IMR-90 (cell line): ENCODE results near the gene WBP1. TPM values are rescaled to one million over a fixed set of nuclear protein-coding genes. Genes with fewer than 3 reads are reported as not detected.

Experiments used
- ATAC-seq: fragments of 200-7000 bp; cut with Tn5 transposase; 2 replicates; pipeline ENCODE4 v1.9.1; 2020; ENCODE audit warnings: low read depth, mild to moderate bottlenecking, moderate library complexity
- BruUV-seq: library from RNA; stranded (reverse); fragments of 400-500 nt; replicated peaks from 2 replicates; lab custom pipeline; 2021; lab: Mats Ljungman, UMichigan
- CTCF ChIA-PET: fragments of 300-600 bp; formaldehyde crosslinking; extraction: SDS; loops from one replicate; lab custom pipeline; 2021; ENCODE audit warnings: antibody characterized with exemption; lab: Yijun Ruan, JAX
- POLR2A ChIA-PET: fragments of 300-600 bp; sonication (Branson Sonifier 250); formaldehyde crosslinking; loops from one replicate; lab custom pipeline; 2022; ENCODE audit warnings: antibody characterized with exemption; ENCODE audit not compliant: unreplicated experiment; lab: Charles Lee
- DNase-seq: peaks from one replicate; pipeline ENCODE4 v3.0.0; 2013
- H2AFZ ChIP-seq: replicated peaks from 2 replicates; pipeline ENCODE3; 2013; ENCODE audit warnings: low read length, mild to moderate bottlenecking; ENCODE audit not compliant: poor library complexity
- H2AK5ac ChIP-seq: 2 replicates; pipeline ENCODE4 v1.6.1; 2013; ENCODE audit warnings: low read depth, low read length, inconsistent platforms
- H2AK9ac ChIP-seq: replicated peaks from 2 replicates; pipeline ENCODE3; 2013; ENCODE audit warnings: mild to moderate bottlenecking, low read depth, low read length, moderate library complexity; ENCODE audit not compliant: poor library complexity
- H2BK120ac ChIP-seq: 2 replicates; pipeline ENCODE4 v1.6.1; 2013; ENCODE audit warnings: low read depth, low read length, inconsistent platforms
- H2BK15ac ChIP-seq: 3 replicates; pipeline ENCODE4 v1.6.1; 2013; ENCODE audit warnings: low read depth, low read length, inconsistent platforms
- H2BK20ac ChIP-seq: 2 replicates; pipeline ENCODE4 v1.6.1; 2013; ENCODE audit warnings: low read depth, mild to moderate bottlenecking, inconsistent platforms, low read length, moderate library complexity
- H2BK5ac ChIP-seq: 2 replicates; pipeline ENCODE4 v1.6.1; 2013; ENCODE audit warnings: mild to moderate bottlenecking, low read depth, low read length, inconsistent platforms; ENCODE audit not compliant: poor library complexity, severe bottlenecking
- H3K14ac ChIP-seq: replicated peaks from 2 replicates; pipeline ENCODE4 v1.6.1; 2013; ENCODE audit warnings: low read depth, low read length, inconsistent platforms
- H3K18ac ChIP-seq: 2 replicates; pipeline ENCODE4 v1.6.1; 2013; ENCODE audit warnings: low read depth, low read length, control low read depth
- H3K23ac ChIP-seq: 2 replicates; pipeline ENCODE4 v1.6.1; 2013; ENCODE audit warnings: low read depth, low read length, inconsistent platforms
- H3K27ac ChIP-seq: 2 replicates; pipeline ENCODE4 v1.5.1; 2013; ENCODE audit warnings: mild to moderate bottlenecking, control low read depth, low read length; ENCODE audit not compliant: insufficient read depth
- H3K27me3 ChIP-seq: 2 replicates; pipeline ENCODE4 v1.6.1; 2013; ENCODE audit warnings: low read length; ENCODE audit not compliant: control insufficient read depth, insufficient read depth
- H3K36me3 ChIP-seq: 2 replicates; pipeline ENCODE4 v1.6.1; 2013; ENCODE audit warnings: low read length, mixed read lengths; ENCODE audit not compliant: control insufficient read depth, insufficient read depth
- H3K4ac ChIP-seq: 2 replicates; pipeline ENCODE4 v1.6.1; 2013; ENCODE audit warnings: low read depth, low read length, inconsistent platforms
- H3K4me1 ChIP-seq: 2 replicates; pipeline ENCODE4 v1.6.1; 2013; ENCODE audit warnings: low read length, mixed read lengths; ENCODE audit not compliant: control insufficient read depth, insufficient read depth
- H3K4me2 ChIP-seq: 2 replicates; pipeline ENCODE4 v1.6.1; 2013; ENCODE audit warnings: low read depth, mild to moderate bottlenecking, control low read depth, low read length, moderate library complexity
- H3K4me3 ChIP-seq: 2 replicates; pipeline ENCODE4 v1.5.1; 2013; ENCODE audit warnings: low read depth, mild to moderate bottlenecking, control low read depth, low read length, moderate library complexity; ENCODE audit not compliant: insufficient read depth
- H3K56ac ChIP-seq: 2 replicates; pipeline ENCODE4 v1.6.1; 2013; ENCODE audit warnings: low read length, inconsistent platforms; ENCODE audit not compliant: insufficient read depth; ENCODE audit errors: extremely low read depth
- H3K79me1 ChIP-seq, 2 experiments: 2 replicates each; pipeline ENCODE4 v1.6.1; 2013; ENCODE audit warnings: low read length in 2 of 2, inconsistent platforms in 1 of 2, low read depth in 1 of 2
- H3K9ac ChIP-seq: 2 replicates; pipeline ENCODE4 v1.6.1; 2013; ENCODE audit warnings: low read depth, low read length, control low read depth
- H3K9me1 ChIP-seq: 2 replicates; pipeline ENCODE4 v1.6.1; 2013; ENCODE audit warnings: low read length, inconsistent platforms; ENCODE audit not compliant: insufficient read depth
- H3K9me3 ChIP-seq: 2 replicates; pipeline ENCODE4 v1.6.1; 2013; ENCODE audit warnings: low read length; ENCODE audit not compliant: control insufficient read depth, insufficient read depth
- H4K20me1 ChIP-seq: 2 replicates; pipeline ENCODE4 v1.6.1; 2013; ENCODE audit warnings: low read length, inconsistent platforms; ENCODE audit not compliant: insufficient read depth
- H4K5ac ChIP-seq: 2 replicates; pipeline ENCODE4 v1.6.1; 2013; ENCODE audit warnings: mild to moderate bottlenecking, low read depth, low read length, control low read depth
- H4K8ac ChIP-seq, 2 experiments: 2 replicates each; pipeline ENCODE4 v1.6.1; 2013; ENCODE audit warnings: low read depth in 2 of 2, low read length in 2 of 2, control low read depth in 1 of 2, inconsistent platforms in 1 of 2
- H4K91ac ChIP-seq: 2 replicates; pipeline ENCODE4 v1.6.1; 2013; ENCODE audit warnings: low read depth, low read length, inconsistent platforms; ENCODE audit not compliant: insufficient read depth
- CHD1 ChIP-seq: IDR thresholded peaks from 2 replicates; pipeline ENCODE4 v1.6.1; 2012; ENCODE audit warnings: low read depth, low read length, improper control_type of control experiment
- FOS ChIP-seq: fragments of 150-350 bp; IDR thresholded peaks from 2 replicates; pipeline ENCODE4 v1.6.1; 2016; ENCODE audit warnings: low read depth, low read length
- MAFK ChIP-seq: IDR thresholded peaks from 2 replicates; pipeline ENCODE4 v1.6.1; 2012; ENCODE audit warnings: low read depth, low read length, improper control_type of control experiment
- MAZ ChIP-seq: IDR thresholded peaks from 2 replicates; pipeline ENCODE4 v1.6.1; 2012; ENCODE audit warnings: low read depth, mild to moderate bottlenecking, low read length, improper control_type of control experiment, moderate library complexity, borderline replicate concordance
- NFE2L2 ChIP-seq: fragments of 150-350 bp; IDR thresholded peaks from 2 replicates; pipeline ENCODE4 v1.6.1; 2016; ENCODE audit warnings: low read depth, mild to moderate bottlenecking, low read length
- RAD21 ChIP-seq: IDR thresholded peaks from 2 replicates; pipeline ENCODE4 v1.6.1; 2012; ENCODE audit warnings: low read length, improper control_type of control experiment
- RCOR1 ChIP-seq: IDR thresholded peaks from 2 replicates; pipeline ENCODE4 v1.6.1; 2012; ENCODE audit warnings: mild to moderate bottlenecking, low read length, improper control_type of control experiment; ENCODE audit not compliant: insufficient replicate concordance
- RFX5 ChIP-seq: IDR thresholded peaks from 2 replicates; pipeline ENCODE4 v1.8.0; 2012; ENCODE audit warnings: low read depth, mild to moderate bottlenecking, low read length, moderate library complexity
- SMC3 ChIP-seq: fragments of 150-350 bp; IDR thresholded peaks from 2 replicates; pipeline ENCODE4 v1.6.1; 2016; ENCODE audit warnings: low read depth, mild to moderate bottlenecking, antibody characterized with exemption, low read length, moderate library complexity
- WGBS, 2 experiments: methylation state at CpG; one replicate each; pipeline versions ENCODE4 v1.1.5 to v1.1.7; 2013; ENCODE audit warnings: missing lambda C conversion rate in 2 of 2; ENCODE audit not compliant: insufficient read length in 1 of 2; ENCODE audit errors: extremely low coverage in 2 of 2; 5-methylcytosine and 5-hydroxymethylcytosine counted together
- dilution Hi-C: fragments of 300-500 bp; cut with HindIII; formaldehyde crosslinking; loops from one replicate; pipeline ENCODE4 v1.14.3; 2018; ENCODE audit warnings: low sequenced_read_pairs; ENCODE audit not compliant: unreplicated experiment
- in situ Hi-C: fragments of 300-500 bp; cut with MboI; formaldehyde crosslinking; loops from 3 replicates; pipeline ENCODE4 v1.14.3; 2019; ENCODE audit warnings: low sequenced_read_pairs, inconsistent platforms, mixed read lengths
- intact Hi-C: fragments of 100-400 bp; cut with micrococcal nuclease; formaldehyde crosslinking; loops from 2 replicates; pipeline ENCODE4 v1.10.0; 2022
- polyA plus RNA-seq, 3 experiments: library from polyadenylated mRNA; depleted of rRNA; stranded (reverse); fragments of >200 nt; gene quantifications; 2 replicates each; pipeline ENCODE4 v1.2.3, GENCODE V29; 2012; ENCODE audit warnings: low replicate concordance in 1 of 3
- total RNA-seq: library from RNA; depleted of rRNA; stranded (reverse); fragments of >200 nt; gene quantifications from 2 replicates; pipeline ENCODE4 v1.2.3, GENCODE V29; 2012
- TF ChIP-seq, protein P1 (sequence below): fragments of 150-350 bp; IDR thresholded peaks from 2 replicates; pipeline ENCODE4 v1.6.1; 2017; ENCODE audit warnings: mild to moderate bottlenecking, antibody characterized with exemption, low read length, low read depth
- TF ChIP-seq, protein P2 (sequence below): conservative IDR thresholded peaks from 2 replicates; pipeline ENCODE4 v1.5.1; 2012; ENCODE audit warnings: mild to moderate bottlenecking, low read depth, low read length, improper control_type of control experiment
- TF ChIP-seq, protein P3 (sequence below): fragments of 150-350 bp; IDR thresholded peaks from 2 replicates; pipeline ENCODE4 v1.6.1; 2016; ENCODE audit warnings: low read depth, mild to moderate bottlenecking, low read length, moderate library complexity, borderline replicate concordance

Gene WBP1
- total and polyA plus RNA-seq, 2 of the 4 experiments (the other 2 are of a cell fraction): 22.9 to 78.5 TPM

DNA sequence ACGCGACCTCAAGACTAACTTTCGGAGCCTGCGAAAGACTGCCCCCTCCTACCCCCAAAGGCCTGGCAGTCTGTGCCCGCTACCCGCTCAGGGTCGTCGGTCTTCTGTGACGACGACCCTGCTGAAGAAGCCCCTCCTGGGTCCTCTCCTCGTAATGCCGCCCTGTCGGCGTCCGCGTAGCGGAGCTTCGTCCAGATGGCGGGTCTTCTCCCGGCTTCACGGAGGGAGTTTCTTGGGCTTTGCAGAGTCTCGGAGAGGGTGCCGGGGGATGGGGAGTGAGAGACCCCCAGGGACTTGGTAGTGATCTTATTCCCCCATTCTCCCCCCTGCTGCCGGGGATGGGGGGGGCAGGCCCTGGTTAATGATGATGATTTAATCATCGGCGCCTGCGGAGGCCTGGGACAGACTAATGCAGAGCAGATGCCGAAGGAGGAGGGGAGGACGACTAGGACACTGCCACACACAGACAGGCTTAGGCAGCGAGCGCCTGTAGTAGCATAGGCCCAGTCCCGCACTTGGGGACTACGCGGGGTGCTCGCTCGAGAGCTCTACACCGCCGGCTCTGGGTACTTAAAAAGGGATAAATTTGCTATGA, 49.8 kb downstream of the WBP1 start:
- H3K14ac ChIP-seq: peak overlapping the region; percentile 21; the same call in 1 of the 2 replicates
- H2AFZ ChIP-seq: peak overlapping the region; percentile 100
- H3K4me2 ChIP-seq: peak overlapping the region; percentile 60
- H3K9me3 ChIP-seq: 0 out of 2 replicates have a peak, but pooled peaks cover 2% of the 10 kb centered on the region
- H3K27me3 ChIP-seq: peaks cover 24% of the 10 kb centered on the region
- H3K4me1 ChIP-seq: peaks cover 15% of the 10 kb centered on the region
- POLR2A ChIA-PET: no interaction called here
- H3K23ac ChIP-seq: peak overlapping the region; percentile 33; the same call in 1 of the 2 replicates
- H4K20me1 ChIP-seq: no peaks in the 10 kb centered on the region
- 8% methylated on average over 10 of the region's 38 CpGs; no CpG with 5 or more reads in 1 of the 2 experiments for WGBS, 2 experiments
- dilution Hi-C loops (no loop called here), intact Hi-C loops (loop anchor here (2.0 kb wide), 1 partner anchor 47 kb away; the partner anchor contains the start of gene DOK1), in situ Hi-C loops (no loop called here)
- H3K18ac ChIP-seq: peak overlapping the region; percentile 1; the same call in 1 of the 2 replicates
- peak overlapping the region; percentile 49; the same call in 1 of the 2 replicates for H3K56ac ChIP-seq
- peak overlapping the region; percentile 36 for H3K9ac ChIP-seq
- H2BK20ac ChIP-seq: no peak overlapping the region
- H3K4ac ChIP-seq: peak overlapping the region; percentile 70
- peak; percentile 3 for ATAC-seq
- peak overlapping the region; percentile 81 for H2AK9ac ChIP-seq
- 0 out of 2 replicates have a peak overlapping the region, but pooled peaks have one; percentile 4 for H2BK120ac ChIP-seq
- peak overlapping the region; percentile 75 for H3K4me3 ChIP-seq
- H3K36me3 ChIP-seq: peaks cover 16% of the 10 kb centered on the region
- H4K91ac ChIP-seq: peak overlapping the region; percentile 29
- peak overlapping the region; percentile 71 for H4K5ac ChIP-seq
- BruUV-seq: no TSS peak
- TF ChIP-seq SMC3 (no peak), CHD1 (no peak), RAD21 (no peak), MAFK (no peak), RFX5 (no peak), FOS (no peak), MAZ (no peak; the same call in 1 of the 2 replicates), RCOR1 (no peak), NFE2L2 (no peak)
- TF ChIP-seq, protein P1, sequence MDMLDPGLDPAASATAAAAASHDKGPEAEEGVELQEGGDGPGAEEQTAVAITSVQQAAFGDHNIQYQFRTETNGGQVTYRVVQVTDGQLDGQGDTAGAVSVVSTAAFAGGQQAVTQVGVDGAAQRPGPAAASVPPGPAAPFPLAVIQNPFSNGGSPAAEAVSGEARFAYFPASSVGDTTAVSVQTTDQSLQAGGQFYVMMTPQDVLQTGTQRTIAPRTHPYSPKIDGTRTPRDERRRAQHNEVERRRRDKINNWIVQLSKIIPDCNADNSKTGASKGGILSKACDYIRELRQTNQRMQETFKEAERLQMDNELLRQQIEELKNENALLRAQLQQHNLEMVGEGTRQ: no peak
- TF ChIP-seq, protein P2, sequence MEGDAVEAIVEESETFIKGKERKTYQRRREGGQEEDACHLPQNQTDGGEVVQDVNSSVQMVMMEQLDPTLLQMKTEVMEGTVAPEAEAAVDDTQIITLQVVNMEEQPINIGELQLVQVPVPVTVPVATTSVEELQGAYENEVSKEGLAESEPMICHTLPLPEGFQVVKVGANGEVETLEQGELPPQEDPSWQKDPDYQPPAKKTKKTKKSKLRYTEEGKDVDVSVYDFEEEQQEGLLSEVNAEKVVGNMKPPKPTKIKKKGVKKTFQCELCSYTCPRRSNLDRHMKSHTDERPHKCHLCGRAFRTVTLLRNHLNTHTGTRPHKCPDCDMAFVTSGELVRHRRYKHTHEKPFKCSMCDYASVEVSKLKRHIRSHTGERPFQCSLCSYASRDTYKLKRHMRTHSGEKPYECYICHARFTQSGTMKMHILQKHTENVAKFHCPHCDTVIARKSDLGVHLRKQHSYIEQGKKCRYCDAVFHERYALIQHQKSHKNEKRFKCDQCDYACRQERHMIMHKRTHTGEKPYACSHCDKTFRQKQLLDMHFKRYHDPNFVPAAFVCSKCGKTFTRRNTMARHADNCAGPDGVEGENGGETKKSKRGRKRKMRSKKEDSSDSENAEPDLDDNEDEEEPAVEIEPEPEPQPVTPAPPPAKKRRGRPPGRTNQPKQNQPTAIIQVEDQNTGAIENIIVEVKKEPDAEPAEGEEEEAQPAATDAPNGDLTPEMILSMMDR: no peak
- TF ChIP-seq, protein P3, sequence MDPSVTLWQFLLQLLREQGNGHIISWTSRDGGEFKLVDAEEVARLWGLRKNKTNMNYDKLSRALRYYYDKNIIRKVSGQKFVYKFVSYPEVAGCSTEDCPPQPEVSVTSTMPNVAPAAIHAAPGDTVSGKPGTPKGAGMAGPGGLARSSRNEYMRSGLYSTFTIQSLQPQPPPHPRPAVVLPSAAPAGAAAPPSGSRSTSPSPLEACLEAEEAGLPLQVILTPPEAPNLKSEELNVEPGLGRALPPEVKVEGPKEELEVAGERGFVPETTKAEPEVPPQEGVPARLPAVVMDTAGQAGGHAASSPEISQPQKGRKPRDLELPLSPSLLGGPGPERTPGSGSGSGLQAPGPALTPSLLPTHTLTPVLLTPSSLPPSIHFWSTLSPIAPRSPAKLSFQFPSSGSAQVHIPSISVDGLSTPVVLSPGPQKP: no peak
- CTCF ChIA-PET: interaction anchor here (0.8 kb wide), 1 partner anchor 79 kb away, joined by 3 read pairs; no protein-coding TSS in a partner anchor
- peak overlapping the region; percentile 14; the same call in 1 of the 2 replicates for H2AK5ac ChIP-seq
- no peak overlapping the region for H2BK15ac ChIP-seq
- peaks cover 12 to 33% of the 10 kb centered on the region in 2 experiments for H3K79me1 ChIP-seq
- DNase-seq: peak; percentile 38
- peaks cover 9% of the 10 kb centered on the region for H3K9me1 ChIP-seq
- H2BK5ac ChIP-seq: peak overlapping the region; percentile 6
- peak overlapping the region; percentile 91 to 94 for H4K8ac ChIP-seq
- H3K27ac ChIP-seq: peak overlapping the region; percentile 10
